ENCODE results near the gene TSKU.

DNA sequence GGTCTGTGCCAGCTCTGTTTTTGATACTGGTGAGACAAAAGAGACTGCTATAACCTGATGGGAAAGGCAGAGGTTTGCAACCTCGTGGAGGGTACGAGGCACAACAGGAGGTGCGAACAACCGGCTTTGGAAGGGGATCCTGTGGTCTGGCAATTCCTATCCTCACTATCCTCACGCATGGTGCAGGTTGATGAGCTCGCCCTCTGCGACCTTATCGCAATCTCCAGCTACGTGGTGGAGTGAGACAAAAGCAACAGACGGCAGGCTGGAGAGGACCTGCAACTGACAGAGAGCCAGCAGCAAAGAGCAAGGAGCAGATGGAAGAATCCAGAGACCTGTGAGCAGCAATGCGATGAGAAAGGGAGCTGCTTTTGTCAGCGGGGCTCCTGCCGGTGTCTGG, 47.3 kb upstream of the TSKU start:
- TF ChIP-seq, protein P1, sequence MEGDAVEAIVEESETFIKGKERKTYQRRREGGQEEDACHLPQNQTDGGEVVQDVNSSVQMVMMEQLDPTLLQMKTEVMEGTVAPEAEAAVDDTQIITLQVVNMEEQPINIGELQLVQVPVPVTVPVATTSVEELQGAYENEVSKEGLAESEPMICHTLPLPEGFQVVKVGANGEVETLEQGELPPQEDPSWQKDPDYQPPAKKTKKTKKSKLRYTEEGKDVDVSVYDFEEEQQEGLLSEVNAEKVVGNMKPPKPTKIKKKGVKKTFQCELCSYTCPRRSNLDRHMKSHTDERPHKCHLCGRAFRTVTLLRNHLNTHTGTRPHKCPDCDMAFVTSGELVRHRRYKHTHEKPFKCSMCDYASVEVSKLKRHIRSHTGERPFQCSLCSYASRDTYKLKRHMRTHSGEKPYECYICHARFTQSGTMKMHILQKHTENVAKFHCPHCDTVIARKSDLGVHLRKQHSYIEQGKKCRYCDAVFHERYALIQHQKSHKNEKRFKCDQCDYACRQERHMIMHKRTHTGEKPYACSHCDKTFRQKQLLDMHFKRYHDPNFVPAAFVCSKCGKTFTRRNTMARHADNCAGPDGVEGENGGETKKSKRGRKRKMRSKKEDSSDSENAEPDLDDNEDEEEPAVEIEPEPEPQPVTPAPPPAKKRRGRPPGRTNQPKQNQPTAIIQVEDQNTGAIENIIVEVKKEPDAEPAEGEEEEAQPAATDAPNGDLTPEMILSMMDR (IDR thresholded peaks at IDR 0.05): no peak
- TF ChIP-seq POLR2A (IDR thresholded peaks at IDR 0.05): no peak
- TF ChIP-seq POLR2AphosphoS5 (IDR thresholded peaks at IDR 0.05): no peak
